Retinal pigment epithelial cell (primary cell): Measurements from ENCODE around the gene PREX1.

Experiments
- DNase-seq: peaks from one replicate; pipeline ENCODE4 v3.0.0-alpha.2; 2010; ENCODE audit warnings: low read depth
- H3K4me3 ChIP-seq: 2 replicates; pipeline ENCODE4 v1.5.1; 2011; ENCODE audit warnings: mild to moderate bottlenecking, low read length, control low read depth, moderate library complexity
- CTCF ChIP-seq: conservative IDR thresholded peaks from 2 replicates; pipeline ENCODE4 v1.5.1; 2011; ENCODE audit warnings: low read depth, low read length, control low read depth, inconsistent platforms

The PREX1 gene

GRCh38 chr20:48735112-48735511 lies 92.7 kb downstream of the PREX1 start:
- DNase-seq, result no peak
- TF ChIP-seq CTCF, result no peak
- no peak overlapping the region for H3K4me3 ChIP-seq

GRCh38 chr20:48734104-48734749 lies 93.6 kb downstream of the PREX1 start:
- no peak for DNase-seq
- no peak for TF ChIP-seq CTCF
- H3K4me3 ChIP-seq, result no peak overlapping the region

DNA sequence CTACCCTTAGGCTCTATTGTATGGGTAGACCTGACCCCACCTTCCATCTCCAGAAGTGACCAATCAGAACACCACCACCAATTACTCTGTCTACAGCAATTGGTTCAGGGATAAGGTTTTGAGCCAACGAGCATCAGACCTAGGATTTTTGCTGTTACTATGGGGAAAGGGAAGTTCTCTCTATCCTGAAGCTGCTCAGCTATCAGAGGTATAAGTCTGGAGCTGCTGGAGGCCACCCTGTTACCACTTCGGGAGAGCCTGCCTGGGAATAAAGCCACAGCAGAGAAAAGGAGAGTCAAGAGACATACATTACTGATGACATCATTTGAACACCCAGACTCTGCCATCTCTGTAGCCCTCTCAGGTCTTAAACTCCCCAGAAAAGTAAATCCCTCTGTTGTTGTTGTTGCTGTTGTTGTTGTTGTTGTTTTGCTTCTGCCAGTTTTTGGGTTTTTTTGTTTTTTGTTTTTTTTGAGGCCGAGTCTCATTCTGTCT lies 94.5 kb downstream of the PREX1 start:
- no peak for TF ChIP-seq CTCF
- H3K4me3 ChIP-seq, result no peak overlapping the region
- DNase-seq, result no peak

GRCh38 chr20:48732081-48732829 lies 95.5 kb downstream of the PREX1 start:
- no peak for TF ChIP-seq CTCF
- DNase-seq, result no peak
- H3K4me3 ChIP-seq, result no peak overlapping the region

DNA sequence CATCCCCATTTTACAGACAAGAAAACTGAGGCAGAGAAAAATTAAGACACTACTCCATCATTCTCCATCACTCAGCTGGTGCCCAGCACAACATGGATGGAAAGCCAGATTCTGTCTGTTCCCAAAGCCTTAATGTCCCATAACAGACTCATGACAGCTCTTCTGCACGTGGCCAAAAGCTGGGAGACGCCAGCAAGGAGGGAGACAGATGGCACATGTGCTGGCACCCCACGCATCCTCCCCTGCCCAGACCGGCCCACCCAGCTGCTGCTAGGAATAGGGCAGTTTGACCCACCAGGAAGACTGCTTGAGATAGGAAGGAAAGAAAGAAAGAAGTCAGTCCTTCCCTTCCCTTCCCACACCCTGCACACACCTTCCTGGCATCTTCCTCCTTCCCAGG lies 96.3 kb downstream of the PREX1 start:
- DNase-seq, result no peak
- H3K4me3 ChIP-seq, result no peak overlapping the region
- no peak for TF ChIP-seq CTCF

DNA sequence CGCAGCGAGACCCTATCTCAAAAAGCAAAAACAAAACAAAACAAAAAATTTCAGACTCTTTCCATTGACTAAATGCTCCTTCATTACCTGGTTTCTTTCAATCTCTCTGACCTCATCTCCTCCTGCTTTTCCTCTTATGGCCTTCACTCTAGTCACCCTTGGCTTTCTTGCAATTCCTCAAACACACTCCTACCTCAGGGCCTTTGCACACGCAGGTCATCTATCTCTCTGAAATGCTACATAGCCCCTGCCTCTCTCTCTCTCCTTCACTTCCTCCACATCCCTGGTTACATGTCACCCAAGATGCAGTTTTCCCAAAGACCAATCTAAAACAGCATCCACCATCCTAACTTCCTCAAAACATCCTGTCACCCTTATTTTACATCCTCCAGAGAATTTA lies 96.8 kb downstream of the PREX1 start:
- DNase-seq, result no peak
- no peak for TF ChIP-seq CTCF
- H3K4me3 ChIP-seq, result no peak overlapping the region

DNA sequence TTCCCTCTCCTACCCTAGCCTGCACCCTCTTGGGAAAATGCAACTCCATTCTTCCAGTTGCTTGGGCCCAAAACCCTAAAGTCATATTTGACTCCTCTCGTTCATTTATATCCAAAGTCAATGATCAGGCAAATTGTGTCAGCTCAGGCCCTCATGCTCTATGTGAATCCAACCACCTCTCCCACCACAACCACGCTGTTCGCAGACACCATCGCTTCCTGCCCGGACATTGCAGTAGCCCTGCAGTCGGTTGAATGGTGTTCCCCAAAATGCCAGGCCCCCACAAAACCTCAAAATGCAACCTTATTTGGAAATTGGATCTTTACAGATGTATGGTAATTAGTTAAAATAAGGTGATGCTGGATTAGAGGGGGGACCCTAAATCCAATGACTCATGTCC lies 98.3 kb downstream of the PREX1 start:
- no peak overlapping the region for H3K4me3 ChIP-seq
- DNase-seq, result no peak
- no peak for TF ChIP-seq CTCF
